EL (cell line): Measurements from ENCODE around the gene ATP6V0A4.

Experiments
- DNase-seq: peaks from one replicate; pipeline ENCODE4 v3.0.0-alpha.2; 2016

ATP6V0A4 gene

DNA sequence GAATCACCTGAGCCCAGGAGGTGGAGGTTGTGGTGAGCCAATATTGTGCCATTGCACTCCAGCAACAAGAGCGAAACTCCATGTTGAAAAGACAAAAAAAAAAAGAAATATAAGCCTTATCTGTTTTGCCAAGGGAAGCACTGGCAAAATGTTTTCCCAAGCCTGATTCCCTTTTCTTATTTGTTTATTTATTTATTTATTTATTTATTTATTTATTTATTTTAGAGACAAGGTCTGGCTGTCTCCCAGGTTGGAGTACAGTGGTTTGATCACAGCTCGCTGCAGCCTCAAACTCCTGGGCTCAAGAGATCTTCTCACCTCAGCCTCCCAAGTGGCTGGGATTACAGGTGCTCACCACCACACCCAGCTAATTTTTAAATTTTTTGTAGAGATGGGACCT, 141.0 kb downstream of the ATP6V0A4 start:
- DNase-seq = no peak
